Measurements from ENCODE around the gene RBM3. TPM values are rescaled to one million over a fixed set of nuclear protein-coding genes. Genes with fewer than 3 reads are reported as not detected.

The RBM3 gene
- total and polyA plus RNA-seq, 2 of the 8 experiments (the other 6 are each of a cell fraction or from before 2014, with no cell fraction given), result 99.6 to 164 TPM

DNA sequence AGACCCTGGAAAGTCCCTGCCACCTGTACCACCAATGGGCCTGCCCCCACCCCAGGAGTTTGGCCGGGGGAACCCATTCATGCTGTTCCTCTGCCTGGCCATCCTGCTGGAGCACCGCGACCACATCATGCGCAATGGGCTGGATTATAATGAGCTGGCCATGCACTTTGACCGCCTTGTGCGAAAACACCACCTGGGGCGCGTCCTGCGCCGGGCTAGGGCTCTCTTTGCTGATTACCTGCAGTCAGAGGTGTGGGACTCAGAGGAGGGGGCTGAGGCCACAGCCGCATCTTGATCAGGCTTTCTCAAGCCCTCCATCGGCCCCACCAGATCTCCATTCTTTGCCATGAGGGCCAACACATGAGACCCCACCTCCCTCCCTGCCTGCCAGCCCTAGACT lies 13.6 kb upstream of the RBM3 start (continued):
- TF ChIP-seq, protein P1, sequence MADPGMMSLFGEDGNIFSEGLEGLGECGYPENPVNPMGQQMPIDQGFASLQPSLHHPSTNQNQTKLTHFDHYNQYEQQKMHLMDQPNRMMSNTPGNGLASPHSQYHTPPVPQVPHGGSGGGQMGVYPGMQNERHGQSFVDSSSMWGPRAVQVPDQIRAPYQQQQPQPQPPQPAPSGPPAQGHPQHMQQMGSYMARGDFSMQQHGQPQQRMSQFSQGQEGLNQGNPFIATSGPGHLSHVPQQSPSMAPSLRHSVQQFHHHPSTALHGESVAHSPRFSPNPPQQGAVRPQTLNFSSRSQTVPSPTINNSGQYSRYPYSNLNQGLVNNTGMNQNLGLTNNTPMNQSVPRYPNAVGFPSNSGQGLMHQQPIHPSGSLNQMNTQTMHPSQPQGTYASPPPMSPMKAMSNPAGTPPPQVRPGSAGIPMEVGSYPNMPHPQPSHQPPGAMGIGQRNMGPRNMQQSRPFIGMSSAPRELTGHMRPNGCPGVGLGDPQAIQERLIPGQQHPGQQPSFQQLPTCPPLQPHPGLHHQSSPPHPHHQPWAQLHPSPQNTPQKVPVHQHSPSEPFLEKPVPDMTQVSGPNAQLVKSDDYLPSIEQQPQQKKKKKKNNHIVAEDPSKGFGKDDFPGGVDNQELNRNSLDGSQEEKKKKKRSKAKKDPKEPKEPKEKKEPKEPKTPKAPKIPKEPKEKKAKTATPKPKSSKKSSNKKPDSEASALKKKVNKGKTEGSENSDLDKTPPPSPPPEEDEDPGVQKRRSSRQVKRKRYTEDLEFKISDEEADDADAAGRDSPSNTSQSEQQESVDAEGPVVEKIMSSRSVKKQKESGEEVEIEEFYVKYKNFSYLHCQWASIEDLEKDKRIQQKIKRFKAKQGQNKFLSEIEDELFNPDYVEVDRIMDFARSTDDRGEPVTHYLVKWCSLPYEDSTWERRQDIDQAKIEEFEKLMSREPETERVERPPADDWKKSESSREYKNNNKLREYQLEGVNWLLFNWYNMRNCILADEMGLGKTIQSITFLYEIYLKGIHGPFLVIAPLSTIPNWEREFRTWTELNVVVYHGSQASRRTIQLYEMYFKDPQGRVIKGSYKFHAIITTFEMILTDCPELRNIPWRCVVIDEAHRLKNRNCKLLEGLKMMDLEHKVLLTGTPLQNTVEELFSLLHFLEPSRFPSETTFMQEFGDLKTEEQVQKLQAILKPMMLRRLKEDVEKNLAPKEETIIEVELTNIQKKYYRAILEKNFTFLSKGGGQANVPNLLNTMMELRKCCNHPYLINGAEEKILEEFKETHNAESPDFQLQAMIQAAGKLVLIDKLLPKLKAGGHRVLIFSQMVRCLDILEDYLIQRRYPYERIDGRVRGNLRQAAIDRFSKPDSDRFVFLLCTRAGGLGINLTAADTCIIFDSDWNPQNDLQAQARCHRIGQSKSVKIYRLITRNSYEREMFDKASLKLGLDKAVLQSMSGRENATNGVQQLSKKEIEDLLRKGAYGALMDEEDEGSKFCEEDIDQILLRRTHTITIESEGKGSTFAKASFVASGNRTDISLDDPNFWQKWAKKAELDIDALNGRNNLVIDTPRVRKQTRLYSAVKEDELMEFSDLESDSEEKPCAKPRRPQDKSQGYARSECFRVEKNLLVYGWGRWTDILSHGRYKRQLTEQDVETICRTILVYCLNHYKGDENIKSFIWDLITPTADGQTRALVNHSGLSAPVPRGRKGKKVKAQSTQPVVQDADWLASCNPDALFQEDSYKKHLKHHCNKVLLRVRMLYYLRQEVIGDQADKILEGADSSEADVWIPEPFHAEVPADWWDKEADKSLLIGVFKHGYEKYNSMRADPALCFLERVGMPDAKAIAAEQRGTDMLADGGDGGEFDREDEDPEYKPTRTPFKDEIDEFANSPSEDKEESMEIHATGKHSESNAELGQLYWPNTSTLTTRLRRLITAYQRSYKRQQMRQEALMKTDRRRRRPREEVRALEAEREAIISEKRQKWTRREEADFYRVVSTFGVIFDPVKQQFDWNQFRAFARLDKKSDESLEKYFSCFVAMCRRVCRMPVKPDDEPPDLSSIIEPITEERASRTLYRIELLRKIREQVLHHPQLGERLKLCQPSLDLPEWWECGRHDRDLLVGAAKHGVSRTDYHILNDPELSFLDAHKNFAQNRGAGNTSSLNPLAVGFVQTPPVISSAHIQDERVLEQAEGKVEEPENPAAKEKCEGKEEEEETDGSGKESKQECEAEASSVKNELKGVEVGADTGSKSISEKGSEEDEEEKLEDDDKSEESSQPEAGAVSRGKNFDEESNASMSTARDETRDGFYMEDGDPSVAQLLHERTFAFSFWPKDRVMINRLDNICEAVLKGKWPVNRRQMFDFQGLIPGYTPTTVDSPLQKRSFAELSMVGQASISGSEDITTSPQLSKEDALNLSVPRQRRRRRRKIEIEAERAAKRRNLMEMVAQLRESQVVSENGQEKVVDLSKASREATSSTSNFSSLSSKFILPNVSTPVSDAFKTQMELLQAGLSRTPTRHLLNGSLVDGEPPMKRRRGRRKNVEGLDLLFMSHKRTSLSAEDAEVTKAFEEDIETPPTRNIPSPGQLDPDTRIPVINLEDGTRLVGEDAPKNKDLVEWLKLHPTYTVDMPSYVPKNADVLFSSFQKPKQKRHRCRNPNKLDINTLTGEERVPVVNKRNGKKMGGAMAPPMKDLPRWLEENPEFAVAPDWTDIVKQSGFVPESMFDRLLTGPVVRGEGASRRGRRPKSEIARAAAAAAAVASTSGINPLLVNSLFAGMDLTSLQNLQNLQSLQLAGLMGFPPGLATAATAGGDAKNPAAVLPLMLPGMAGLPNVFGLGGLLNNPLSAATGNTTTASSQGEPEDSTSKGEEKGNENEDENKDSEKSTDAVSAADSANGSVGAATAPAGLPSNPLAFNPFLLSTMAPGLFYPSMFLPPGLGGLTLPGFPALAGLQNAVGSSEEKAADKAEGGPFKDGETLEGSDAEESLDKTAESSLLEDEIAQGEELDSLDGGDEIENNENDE (IDR thresholded peaks at IDR 0.05; ENCODE audit: insufficient replicate concordance, low read length), result no peak
- TF ChIP-seq NANOG (IDR thresholded peaks at IDR 0.05; ENCODE audit: insufficient read depth, low read depth, low read length, poor library complexity, severe bottlenecking) (no peak), TEAD4 (IDR thresholded peaks at IDR 0.05; ENCODE audit: low read depth, low read length) (no peak)
